Loucy (cell line): Measurements from ENCODE around the gene JUP.

Source experiments
- H2AFZ ChIP-seq: fragments of 200-600 bp; sonication (generic); 2 replicates; pipeline ENCODE4 v1.6.0; 2016; ENCODE audit warnings: antibody characterized with exemption, mild to moderate bottlenecking, low read length, moderate library complexity
- H3F3A ChIP-seq: fragments of 200-600 bp; 2 replicates; pipeline ENCODE4 v1.6.0; 2016; ENCODE audit warnings: antibody characterized with exemption, low read depth, mild to moderate bottlenecking
- H3K27me3 ChIP-seq: fragments of 200-600 bp; sonication (generic); 2 replicates; pipeline ENCODE4 v1.6.1; 2014; ENCODE audit warnings: low read length, mild to moderate bottlenecking; ENCODE audit not compliant: insufficient read depth, poor library complexity, severe bottlenecking
- H3K36me3 ChIP-seq: fragments of 200-600 bp; sonication (generic); 2 replicates; pipeline ENCODE4 v1.6.1; 2016; ENCODE audit warnings: low read length; ENCODE audit not compliant: insufficient read depth
- H3K4me1 ChIP-seq: fragments of 200-600 bp; sonication (generic); 2 replicates; pipeline ENCODE4 v1.5.1; 2014; ENCODE audit warnings: low read length, mild to moderate bottlenecking; ENCODE audit not compliant: insufficient read depth, poor library complexity, severe bottlenecking
- H3K4me2 ChIP-seq: fragments of 200-600 bp; sonication (generic); 2 replicates; pipeline ENCODE4 v1.6.0; 2014; ENCODE audit warnings: antibody characterized with exemption, low read length, low read depth, mild to moderate bottlenecking; ENCODE audit not compliant: poor library complexity, severe bottlenecking
- H3K4me3 ChIP-seq: fragments of 200-600 bp; sonication (generic); 2 replicates; pipeline ENCODE4 v1.5.1; 2014; ENCODE audit warnings: low read length, mild to moderate bottlenecking, mixed read lengths; ENCODE audit not compliant: poor library complexity, severe bottlenecking
- H3K79me2 ChIP-seq: fragments of 200-600 bp; sonication (generic); 2 replicates; pipeline ENCODE4 v1.6.1; 2014; ENCODE audit warnings: low read length; ENCODE audit not compliant: insufficient read depth
- H3K9ac ChIP-seq: fragments of 200-600 bp; sonication (generic); 2 replicates; pipeline ENCODE4 v1.6.0; 2014; ENCODE audit warnings: mild to moderate bottlenecking, low read depth, low read length, moderate library complexity; ENCODE audit not compliant: poor library complexity, severe bottlenecking
- H3K9me2 ChIP-seq: fragments of 200-600 bp; sonication (generic); replicated peaks from 2 replicates; pipeline ENCODE4 v1.6.1; 2016; ENCODE audit warnings: low read depth, low read length, mixed read lengths
- H3K9me3 ChIP-seq: fragments of 200-600 bp; sonication (generic); 2 replicates; pipeline ENCODE4 v1.6.1; 2014; ENCODE audit warnings: mild to moderate bottlenecking, antibody characterized with exemption, low read length, low read depth; ENCODE audit not compliant: insufficient read depth
- H4K20me1 ChIP-seq: fragments of 200-600 bp; sonication (generic); 2 replicates; pipeline ENCODE4 v1.6.0; 2014; ENCODE audit warnings: antibody characterized with exemption, low read length, mild to moderate bottlenecking; ENCODE audit not compliant: insufficient read depth, poor library complexity, severe bottlenecking
- CTCF ChIP-seq: fragments of 200-600 bp; sonication (generic); conservative IDR thresholded peaks from 2 replicates; pipeline ENCODE4 v1.5.1; 2014; ENCODE audit warnings: mild to moderate bottlenecking, antibody characterized with exemption, low read length
- EZH2phosphoT487 ChIP-seq: fragments of 200-600 bp; IDR thresholded peaks from 2 replicates; pipeline ENCODE4 v1.6.1; 2018; ENCODE audit warnings: antibody characterized with exemption, mild to moderate bottlenecking, moderate library complexity, borderline replicate concordance

The JUP gene

GRCh38 chr17:41823141-41823524 is 36.6 kb upstream of the JUP start:
- Histone ChIP-seq H2AFZ (no peak overlapping the region), H3K4me3 (no peak overlapping the region)

GRCh38 chr17:41822216-41823140 is 36.0 kb upstream of the JUP start:
- Histone ChIP-seq H2AFZ (no peak overlapping the region), H3K4me1 (no peaks in the 10 kb centered on the region), H3K4me3 (no peak overlapping the region), H3K9me2 (no peaks in the 10 kb centered on the region), H3K4me2 (no peak overlapping the region), H3K27me3 (no peaks in the 10 kb centered on the region), H3K9ac (no peak overlapping the region), H3K36me3 (no peaks in the 10 kb centered on the region), H4K20me1 (no peaks in the 10 kb centered on the region), H3K79me2 (no peaks in the 10 kb centered on the region), H3F3A (no peaks in the 10 kb centered on the region), H3K9me3 (no peaks in the 10 kb centered on the region)
- TF ChIP-seq EZH2phosphoT487 (no peak), CTCF (no peak)

More at GRCh38 chr17:41823141-41823524, 36.6 kb upstream of the JUP start:
- Histone ChIP-seq H3K9me3 (no peaks in the 10 kb centered on the region), H3K27me3 (no peaks in the 10 kb centered on the region), H3K9ac (no peak overlapping the region), H3K4me2 (no peak overlapping the region), H3K9me2 (no peaks in the 10 kb centered on the region), H3F3A (no peaks in the 10 kb centered on the region), H3K4me1 (no peaks in the 10 kb centered on the region), H3K36me3 (no peaks in the 10 kb centered on the region), H4K20me1 (no peaks in the 10 kb centered on the region), H3K79me2 (no peaks in the 10 kb centered on the region)
- TF ChIP-seq EZH2phosphoT487 = no peak
- no peak for TF ChIP-seq CTCF

- H3K4me2 ChIP-seq = no peak overlapping the region
- no peak overlapping the region for H3K9ac ChIP-seq
- no peaks in the 10 kb centered on the region for H3K36me3 ChIP-seq
- no peaks in the 10 kb centered on the region for H3K9me2 ChIP-seq
- no peaks in the 10 kb centered on the region for H3F3A ChIP-seq
- no peaks in the 10 kb centered on the region for H3K27me3 ChIP-seq
- no peaks in the 10 kb centered on the region for H3K4me1 ChIP-seq
- H3K79me2 ChIP-seq = no peaks in the 10 kb centered on the region
- TF ChIP-seq EZH2phosphoT487 = no peak
- no peak for TF ChIP-seq CTCF
- H3K4me3 ChIP-seq = no peak overlapping the region
- no peaks in the 10 kb centered on the region for H3K9me3 ChIP-seq
- no peaks in the 10 kb centered on the region for H4K20me1 ChIP-seq
- H2AFZ ChIP-seq = no peak overlapping the region
Observed at GRCh38 chr17:41821776-41822175, 35.3 kb upstream of the JUP start.
